Caco-2 (cell line): ENCODE results near the gene TFEB. TPM values are rescaled to one million over a fixed set of nuclear protein-coding genes. Genes with fewer than 3 reads are reported as not detected.

Experiments used
- BruUV-seq: library from RNA; stranded (reverse); fragments of 400-500 nt; replicated peaks from 2 replicates; lab custom pipeline; 2021; lab: Mats Ljungman, UMichigan
- CTCF ChIA-PET: fragments of 300-600 bp; sonication (Branson Sonifier 250); formaldehyde crosslinking; loops from one replicate; lab custom pipeline; 2022; ENCODE audit warnings: antibody characterized with exemption; lab: Charles Lee
- POLR2A ChIA-PET: fragments of 300-600 bp; sonication (Branson Sonifier 250); formaldehyde crosslinking; loops from one replicate; lab custom pipeline; 2022; ENCODE audit warnings: antibody characterized with exemption; lab: Charles Lee
- DNase-seq, 2 experiments: peaks; one replicate each; pipeline versions ENCODE4 v3.0.0 to v3.0.0-alpha.2; 2020 to 2022
- H3K27me3 ChIP-seq: replicated peaks from 2 replicates; pipeline ENCODE4 v1.6.0; 2011; ENCODE audit warnings: low read length; ENCODE audit not compliant: control insufficient read depth, insufficient read depth
- H3K36me3 ChIP-seq: 2 replicates; pipeline ENCODE4 v1.5.1; 2011; ENCODE audit warnings: low read length; ENCODE audit not compliant: control insufficient read depth, insufficient read depth
- H3K4me1 ChIP-seq: fragments of 250-450 bp; sonication (Bioruptor Pico); 2 replicates; pipeline ENCODE4 v1.5.1; 2020; ENCODE audit warnings: mild to moderate bottlenecking
- H3K4me3 ChIP-seq: 2 replicates; pipeline ENCODE4 v1.5.1; 2011; ENCODE audit warnings: low read depth, mild to moderate bottlenecking, control low read depth, low read length
- H3K9me3 ChIP-seq: fragments of 250-450 bp; sonication (Bioruptor Pico); 2 replicates; pipeline ENCODE4 v1.5.1; 2020; ENCODE audit warnings: mild to moderate bottlenecking, moderate library complexity
- H3K27ac Mint-ChIP-seq: one replicate; pipeline ENCODE4 v1.8.0; 2022; ENCODE audit warnings: mixed read lengths; ENCODE audit not compliant: unreplicated experiment
- H3K27me3 Mint-ChIP-seq: one replicate; pipeline ENCODE4 v1.8.0; 2022; ENCODE audit warnings: mixed read lengths; ENCODE audit not compliant: insufficient read depth, unreplicated experiment
- H3K36me3 Mint-ChIP-seq: one replicate; pipeline ENCODE4 v1.8.0; 2022; ENCODE audit warnings: mild to moderate bottlenecking, mixed read lengths; ENCODE audit not compliant: insufficient read depth, unreplicated experiment
- H3K4me1 Mint-ChIP-seq: one replicate; pipeline ENCODE4 v1.8.0; 2022; ENCODE audit warnings: low read depth, mixed read lengths; ENCODE audit not compliant: unreplicated experiment
- H3K4me3 Mint-ChIP-seq: one replicate; pipeline ENCODE4 v1.8.0; 2022; ENCODE audit warnings: mild to moderate bottlenecking, moderate library complexity, mixed read lengths; ENCODE audit not compliant: unreplicated experiment
- H3K9me3 Mint-ChIP-seq: one replicate; pipeline ENCODE4 v1.8.0; 2022; ENCODE audit warnings: mixed read lengths; ENCODE audit not compliant: unreplicated experiment
- intact Hi-C: fragments of 100-400 bp; cut with micrococcal nuclease; formaldehyde crosslinking; loops from one replicate; pipeline ENCODE4 v1.10.0; 2022; ENCODE audit not compliant: unreplicated experiment
- total RNA-seq: library from RNA; stranded (reverse); gene quantifications from 2 replicates; pipeline ENCODE4 v1.2.3, GENCODE V29; 2022
- TF ChIP-seq, protein P1 (sequence below), 2 experiments: fragments of 200-600 bp in 1 of 2; IDR thresholded peaks; 1 replicate in 1 of 2; 2 replicates in 1 of 2; pipeline versions ENCODE4 v1.5.1 to v1.8.0; 2011 to 2022; ENCODE audit warnings: antibody characterized with exemption in 1 of 2, control low read depth in 1 of 2, inconsistent platforms in 1 of 2, low read depth in 1 of 2, low read length in 1 of 2, mild to moderate bottlenecking in 1 of 2, moderate library complexity in 1 of 2; ENCODE audit not compliant: insufficient read depth in 1 of 2, severe bottlenecking in 1 of 2, unreplicated experiment in 1 of 2

Gene TFEB
- total RNA-seq, 1 experiment from 2014 or later: 3.8 TPM

DNA sequence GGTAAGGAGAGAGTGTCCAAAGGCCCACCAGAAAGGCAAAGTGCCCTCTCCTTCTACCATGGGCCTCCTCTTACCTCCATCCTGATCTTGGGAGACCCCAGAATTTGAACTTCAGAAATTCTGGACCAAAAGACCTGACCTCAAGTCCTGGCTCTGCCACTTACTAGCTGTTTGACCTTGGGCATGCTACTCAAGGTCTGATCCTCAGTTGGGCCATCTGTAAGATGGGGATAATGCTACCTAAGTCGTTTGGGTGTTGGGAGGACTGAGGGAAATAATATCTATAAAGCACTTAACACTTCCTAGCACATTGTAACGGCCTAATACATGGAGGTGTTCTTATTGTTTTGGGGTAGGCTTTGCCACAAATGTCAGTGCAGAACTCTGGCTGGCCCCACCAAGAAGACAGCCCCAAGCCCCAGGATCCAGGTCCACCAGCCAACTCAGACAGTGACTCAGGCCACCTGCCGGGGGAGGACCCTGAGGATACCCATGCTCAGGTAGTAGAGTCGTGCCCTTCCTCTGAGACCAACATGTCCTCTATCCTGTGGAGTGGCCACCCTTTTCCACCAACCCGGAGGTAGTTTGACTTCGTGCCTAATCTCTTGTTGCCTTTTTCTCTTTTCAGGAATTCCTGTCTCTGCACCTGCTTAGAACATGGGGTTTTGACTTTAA is 47.8 kb upstream of the TFEB start:
- Mint-ChIP-seq H3K9me3 (no peaks in the 10 kb centered on the region), H3K27me3 (no peaks in the 10 kb centered on the region), H3K4me1 (peaks cover 18% of the 10 kb centered on the region), H3K36me3 (peaks cover 23% of the 10 kb centered on the region), H3K4me3 (no peak overlapping the region), H3K27ac (no peak overlapping the region)
- ChIA-PET POLR2A (no interaction called here), CTCF (interaction anchor here (0.6 kb wide), 1 partner anchor 24 kb away, joined by 3 read pairs; no protein-coding TSS in a partner anchor)
- Histone ChIP-seq H3K4me1 (peaks cover 7% of the 10 kb centered on the region; the same call in 1 of the 2 replicates), H3K4me3 (no peak overlapping the region), H3K9me3 (no peaks in the 10 kb centered on the region), H3K36me3 (no peaks in the 10 kb centered on the region), H3K27me3 (no peaks in the 10 kb centered on the region)
- BruUV-seq: no TSS peak
- DNase-seq: no peak
- TF ChIP-seq, protein P1, sequence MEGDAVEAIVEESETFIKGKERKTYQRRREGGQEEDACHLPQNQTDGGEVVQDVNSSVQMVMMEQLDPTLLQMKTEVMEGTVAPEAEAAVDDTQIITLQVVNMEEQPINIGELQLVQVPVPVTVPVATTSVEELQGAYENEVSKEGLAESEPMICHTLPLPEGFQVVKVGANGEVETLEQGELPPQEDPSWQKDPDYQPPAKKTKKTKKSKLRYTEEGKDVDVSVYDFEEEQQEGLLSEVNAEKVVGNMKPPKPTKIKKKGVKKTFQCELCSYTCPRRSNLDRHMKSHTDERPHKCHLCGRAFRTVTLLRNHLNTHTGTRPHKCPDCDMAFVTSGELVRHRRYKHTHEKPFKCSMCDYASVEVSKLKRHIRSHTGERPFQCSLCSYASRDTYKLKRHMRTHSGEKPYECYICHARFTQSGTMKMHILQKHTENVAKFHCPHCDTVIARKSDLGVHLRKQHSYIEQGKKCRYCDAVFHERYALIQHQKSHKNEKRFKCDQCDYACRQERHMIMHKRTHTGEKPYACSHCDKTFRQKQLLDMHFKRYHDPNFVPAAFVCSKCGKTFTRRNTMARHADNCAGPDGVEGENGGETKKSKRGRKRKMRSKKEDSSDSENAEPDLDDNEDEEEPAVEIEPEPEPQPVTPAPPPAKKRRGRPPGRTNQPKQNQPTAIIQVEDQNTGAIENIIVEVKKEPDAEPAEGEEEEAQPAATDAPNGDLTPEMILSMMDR (IDR thresholded peaks at IDR 0.05; ENCODE audit: insufficient read depth in 1 of 2, low read depth in 1 of 2, low read length in 1 of 2, severe bottlenecking in 1 of 2, unreplicated experiment in 1 of 2): no peak
- intact Hi-C loops: no loop called here

DNA sequence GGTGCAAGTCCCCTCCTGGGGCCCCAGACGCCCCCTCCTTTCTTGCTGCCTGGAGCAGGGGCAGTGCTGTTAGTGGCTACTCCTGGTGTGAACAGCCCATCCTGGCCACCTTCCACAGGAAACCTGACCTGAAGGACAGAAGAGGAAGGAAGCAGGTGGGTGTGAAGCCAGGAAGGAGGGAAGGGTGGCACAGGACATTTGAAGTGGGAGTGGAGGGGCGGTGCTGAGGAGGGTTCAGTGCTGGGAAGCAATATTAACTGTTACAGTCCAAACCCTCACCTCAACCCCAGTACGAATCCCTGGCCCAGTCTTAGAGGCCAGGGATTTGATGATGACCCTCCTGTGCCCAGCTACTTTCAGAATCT is 45.9 kb upstream of the TFEB start:
- Mint-ChIP-seq H3K4me1 (peaks cover 18% of the 10 kb centered on the region), H3K4me3 (peak overlapping the region; percentile 88), H3K27ac (peak overlapping the region; percentile 63), H3K9me3 (no peaks in the 10 kb centered on the region), H3K36me3 (peaks cover 6% of the 10 kb centered on the region), H3K27me3 (no peaks in the 10 kb centered on the region)
- ChIA-PET CTCF (interaction anchor here (0.7 to 1.0 kb wide), 3 partner anchors 47 to 367 kb away, joined by 3 to 6 read pairs (median 5); no protein-coding TSS in a partner anchor), POLR2A (no interaction called here)
- H3K9me3 ChIP-seq: no peaks in the 10 kb centered on the region
- TSS peak; percentile 54 for BruUV-seq
- TF ChIP-seq, protein P1 (IDR thresholded peaks at IDR 0.05; ENCODE audit: insufficient read depth in 1 of 2, low read depth in 1 of 2, low read length in 1 of 2, severe bottlenecking in 1 of 2, unreplicated experiment in 1 of 2): no peak
- H3K4me1 ChIP-seq: peaks cover 7% of the 10 kb centered on the region; the same call in 1 of the 2 replicates
- intact Hi-C loops: no loop called here
- H3K36me3 ChIP-seq: peaks cover 3% of the 10 kb centered on the region
- DNase-seq: no peak
- no peaks in the 10 kb centered on the region for H3K27me3 ChIP-seq
- peak overlapping the region; percentile 82 for H3K4me3 ChIP-seq

DNA sequence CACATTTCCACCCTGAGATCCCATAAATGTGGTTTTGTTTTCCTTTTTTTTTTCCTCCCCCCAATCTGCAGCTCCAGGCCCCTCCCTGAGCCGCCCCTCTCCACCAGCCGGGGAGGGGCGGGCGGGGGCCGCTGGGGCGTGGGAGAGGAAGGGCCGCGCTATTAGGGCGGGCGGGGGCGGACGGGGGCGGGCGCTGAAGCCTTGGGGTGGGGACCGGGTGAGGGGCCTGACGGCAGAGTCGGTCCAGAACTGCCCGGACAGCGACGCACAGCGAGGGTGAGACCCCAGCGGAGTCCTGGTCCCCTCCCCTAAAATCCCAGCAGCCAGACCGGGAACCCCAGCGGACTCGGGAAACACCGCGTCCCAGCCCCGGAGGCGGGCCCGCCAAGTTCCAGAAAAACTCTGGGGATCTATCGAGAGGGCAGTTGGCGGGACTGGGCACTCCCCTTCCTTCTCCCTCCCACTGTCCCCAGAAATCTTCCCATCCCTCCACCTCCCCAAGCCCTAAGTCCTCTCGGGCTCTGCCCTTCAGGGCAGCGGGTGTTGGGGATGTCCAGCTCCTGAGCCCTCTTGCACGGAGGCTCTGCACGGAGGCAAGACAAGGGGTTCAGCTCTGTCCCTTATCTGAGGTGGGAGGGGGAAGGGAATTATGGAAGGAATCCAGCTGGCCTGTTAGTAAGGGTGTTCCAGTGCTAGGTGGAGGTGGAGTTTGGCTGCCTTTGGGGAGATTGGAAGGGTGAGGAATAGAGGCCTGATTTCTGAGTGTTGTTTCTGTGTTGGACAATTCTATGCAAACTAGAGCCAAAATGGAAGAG is 45.4 kb upstream of the TFEB start, which contains the start of gene PRICKLE4:
Gene PRICKLE4, plus strand, starts transcription at position 232 of the 815 bp plus-strand sequence. CDS start 2,692 bp downstream, outside the sequence.
- H3K4me1 ChIP-seq: 0 out of 2 replicates have a peak, but pooled peaks cover 3% of the 10 kb centered on the region
- peak within 1 kb of the TSS; percentile 88 for H3K4me3 Mint-ChIP-seq
- H3K36me3 ChIP-seq: peaks cover 3% of the 10 kb centered on the region
- no peaks in the 10 kb centered on the region for H3K9me3 ChIP-seq
- POLR2A ChIA-PET: no interaction called here
- DNase-seq: peak in 1 of 2 experiments; percentile 52
- CTCF ChIA-PET: interaction anchor here (0.7 to 1.0 kb wide), 2 partner anchors 47 to 263 kb away, joined by 5 to 6 read pairs; no protein-coding TSS in a partner anchor
- H3K27me3 Mint-ChIP-seq: no peaks in the 10 kb centered on the region
- no TSS peak for BruUV-seq
- TF ChIP-seq, protein P1 (IDR thresholded peaks at IDR 0.05; ENCODE audit: insufficient read depth in 1 of 2, low read depth in 1 of 2, low read length in 1 of 2, severe bottlenecking in 1 of 2, unreplicated experiment in 1 of 2): no peak
- intact Hi-C loops: loop anchor here (1.0 kb wide), 2 partner anchors 156 to 264 kb away; no protein-coding TSS in a partner anchor
- H3K36me3 Mint-ChIP-seq: peaks cover 6% of the 10 kb centered on the region
- peak within 1 kb of the TSS; percentile 82 for H3K4me3 ChIP-seq
- peak within 1 kb of the TSS; percentile 74 for H3K27ac Mint-ChIP-seq
- H3K4me1 Mint-ChIP-seq: peaks cover 18% of the 10 kb centered on the region
- H3K9me3 Mint-ChIP-seq: no peaks in the 10 kb centered on the region
- H3K27me3 ChIP-seq: no peaks in the 10 kb centered on the region
